Upper lobe of left lung (tissue), 6 donors: ENCODE results near the gene B9D1. TPM values are rescaled to one million over a fixed set of nuclear protein-coding genes. Genes with fewer than 3 reads are reported as not detected.

Experiments used
- ATAC-seq, 2 donors: fragments of 200-7000 bp; cut with Tn5 transposase; one replicate each; pipeline ENCODE4 v1.9.1; 2022; ENCODE audit warnings: mild to moderate bottlenecking in 2 of 2, moderate library complexity in 2 of 2; ENCODE audit not compliant: low FRiP score in 2 of 2
- DNase-seq, 2 donors: peaks; one replicate each; pipeline ENCODE4 v3.0.0-alpha.2; 2019 to 2020
- H3K27ac ChIP-seq, 4 donors: fragments of 200-600 bp; sonication (generic); one replicate each; pipeline ENCODE4 v1.5.1; 2016 to 2019
- H3K27me3 ChIP-seq, 4 donors: fragments of 200-600 bp; sonication (generic); one replicate each; pipeline ENCODE4 v1.5.1; 2017 to 2019
- H3K36me3 ChIP-seq, 4 donors: fragments of 200-600 bp; sonication (generic); one replicate each; pipeline ENCODE4 v1.5.1; 2016 to 2019
- H3K4me1 ChIP-seq, 4 donors: fragments of 200-600 bp; sonication (generic); one replicate each; pipeline ENCODE4 v1.5.1; 2018 to 2019
- H3K4me3 ChIP-seq, 4 donors: fragments of 200-600 bp; sonication (generic); one replicate each; pipeline ENCODE4 v1.5.1; 2017 to 2019; ENCODE audit warnings: mild to moderate bottlenecking in 2 of 4, moderate library complexity in 1 of 4
- H3K9me3 ChIP-seq, 4 donors: fragments of 200-600 bp; sonication (generic); one replicate each; pipeline ENCODE4 v1.5.1; 2018 to 2019
- CTCF ChIP-seq, 6 experiments: fragments of 450-650 bp in 4 of 6; fragments of 200-600 bp in 2 of 6; sonication (generic) in 2 of 6; IDR thresholded peaks; one replicate each; pipeline ENCODE4 v1.5.1; 2016 to 2019; ENCODE audit warnings: antibody characterized with exemption in 6 of 6
- EP300 ChIP-seq, 4 donors: sonication (generic); formaldehyde crosslinking; IDR thresholded peaks; one replicate each; pipeline ENCODE4 v1.5.1; 2017; ENCODE audit warnings: antibody characterized with exemption in 4 of 4, control low read depth in 2 of 4
- POLR2A ChIP-seq, 4 donors: fragments of 450-650 bp; IDR thresholded peaks; one replicate each; pipeline ENCODE4 v1.5.1; 2016 to 2017; ENCODE audit warnings: antibody characterized with exemption in 4 of 4, mild to moderate bottlenecking in 2 of 4
- POLR2AphosphoS5 ChIP-seq, 2 donors: sonication (generic); formaldehyde crosslinking; IDR thresholded peaks; one replicate each; pipeline ENCODE4 v1.5.1; 2017; ENCODE audit warnings: antibody characterized with exemption in 2 of 2
- WGBS, 2 donors: methylation state at CpG; one replicate each; pipeline ENCODE4 v1.1.5; 2017 to 2018; 5-methylcytosine and 5-hydroxymethylcytosine counted together
- total RNA-seq, 6 donors: library from RNA; depleted of rRNA in 4 of 6; stranded (reverse); fragments of >200 nt in 4 of 6; gene quantifications; one replicate each; pipeline versions ENCODE4 v1.1.0 to v1.2.1, GENCODE V29; 2016 to 2021
- donor health status: DM: no; HTN: no; CAD: no; lungs with moderate emphysema.
- donor health status: DM: no; HTN: yes; CAD: no; lungs with severe emphysema.

Gene B9D1
- total RNA-seq, 6 donors from 2014 or later, result 11.7 to 52.4 (median 17.5) TPM

GRCh38 chr17:19322129-19322505, 40.4 kb downstream of the B9D1 start:
- DNase-seq (no peak), ATAC-seq (no peak)
- Histone ChIP-seq H3K36me3 (peaks cover 0 to 10% (median 0%) of the 10 kb centered on the region in 4 donors), H3K27ac (no peak overlapping the region), H3K4me1 (peaks cover 0 to 4% (median 2%) of the 10 kb centered on the region in 4 donors), H3K9me3 (no peaks in the 10 kb centered on the region), H3K4me3 (no peak overlapping the region), H3K27me3 (no peaks in the 10 kb centered on the region)
- 97 to 98% methylated on average over 3 to 5 of the region's 5 CpGs for whole genome bisulfite sequencing, 2 donors
- TF ChIP-seq EP300 (IDR thresholded peaks at IDR 0.05) (no peak), CTCF (IDR thresholded peaks at IDR 0.05) (no peak), POLR2AphosphoS5 (IDR thresholded peaks at IDR 0.05) (no peak), POLR2A (IDR thresholded peaks at IDR 0.05) (no peak)

- TF ChIP-seq CTCF (IDR thresholded peaks at IDR 0.05) (no peak), POLR2A (IDR thresholded peaks at IDR 0.05) (no peak), POLR2AphosphoS5 (IDR thresholded peaks at IDR 0.05) (no peak), EP300 (IDR thresholded peaks at IDR 0.05) (no peak)
- ATAC-seq, result no peak
- 85 to 89% methylated on average over 8 to 9 of the region's 9 CpGs for WGBS, 2 donors
- DNase-seq, result no peak
- H3K4me3 ChIP-seq, result no peak overlapping the region
- no peaks in the 10 kb centered on the region for H3K27me3 ChIP-seq
- H3K9me3 ChIP-seq, result no peaks in the 10 kb centered on the region
- peaks cover 0 to 10% (median 0%) of the 10 kb centered on the region in 4 donors for H3K36me3 ChIP-seq
- H3K4me1 ChIP-seq, result peaks cover 0 to 6% (median 4%) of the 10 kb centered on the region in 4 donors
- H3K27ac ChIP-seq, result no peak overlapping the region
Observed at GRCh38 chr17:19321481-19322128, 40.9 kb downstream of the B9D1 start.

GRCh38 chr17:19320876-19321275, 41.6 kb downstream of the B9D1 start:
- H3K4me1 ChIP-seq, result peaks cover 0 to 6% (median 4%) of the 10 kb centered on the region in 4 donors
- no peaks in the 10 kb centered on the region for H3K9me3 ChIP-seq
- peaks cover 0 to 10% (median 0%) of the 10 kb centered on the region in 4 donors for H3K36me3 ChIP-seq
- no peaks in the 10 kb centered on the region for H3K27me3 ChIP-seq
- TF ChIP-seq EP300 (IDR thresholded peaks at IDR 0.05) (no peak), POLR2A (IDR thresholded peaks at IDR 0.05) (no peak), CTCF (IDR thresholded peaks at IDR 0.05) (no peak), POLR2AphosphoS5 (IDR thresholded peaks at IDR 0.05) (no peak)
- ATAC-seq (no peak), DNase-seq (no peak)
- no peak overlapping the region for H3K4me3 ChIP-seq
- 90 to 94% methylated on average over 2 to 4 of the region's 5 CpGs for WGBS, 2 donors
- H3K27ac ChIP-seq, result no peak overlapping the region

- Histone ChIP-seq H3K36me3 (peaks cover 0 to 13% (median 0%) of the 10 kb centered on the region in 4 donors), H3K4me1 (peaks cover 0 to 6% (median 4%) of the 10 kb centered on the region in 4 donors), H3K9me3 (no peaks in the 10 kb centered on the region), H3K4me3 (no peak overlapping the region), H3K27ac (no peak overlapping the region), H3K27me3 (no peaks in the 10 kb centered on the region)
- WGBS, 2 donors, result 96 to 99% methylated on average over 9 to 12 of the region's 12 CpGs
- TF ChIP-seq CTCF (IDR thresholded peaks at IDR 0.05) (no peak), POLR2AphosphoS5 (IDR thresholded peaks at IDR 0.05) (no peak), EP300 (IDR thresholded peaks at IDR 0.05) (no peak), POLR2A (IDR thresholded peaks at IDR 0.05) (no peak)
- ATAC-seq (no peak), DNase-seq (no peak)
Observed at GRCh38 chr17:19319771-19320505, 42.6 kb downstream of the B9D1 start.
